Measurements from ENCODE around the gene PTPRM. TPM values are rescaled to one million over a fixed set of nuclear protein-coding genes. Genes with fewer than 3 reads are reported as not detected.

The PTPRM gene
- total RNA-seq, 1 experiment from 2014 or later = 6.2 TPM

GRCh38 chr18:7955175-7955574 is 388.1 kb downstream of the PTPRM start:
- no peaks in the 10 kb centered on the region for H3K27me3 Mint-ChIP-seq (ENCODE audit: low read depth)
- H2BK15ac ChIP-seq (ENCODE audit: low read depth, low read length) = no peak overlapping the region

More at GRCh38 chr18:7955175-7955574, 388.1 kb downstream of the PTPRM start:
- Histone ChIP-seq H2BK12ac (ENCODE audit: insufficient read length, low read depth, low read length) (no peak overlapping the region), H3T11ph (ENCODE audit: low read length) (no peak overlapping the region), H4K5ac (ENCODE audit: insufficient read length, low read depth, low read length) (no peak overlapping the region), H3K27me3 (ENCODE audit: insufficient read depth, low read length) (no peaks in the 10 kb centered on the region), H3K79me2 (ENCODE audit: insufficient read depth, low read length) (no peaks in the 10 kb centered on the region), H2BK120ac (ENCODE audit: low read depth, low read length, poor library complexity, severe bottlenecking) (no peak overlapping the region), H3K9me3 (ENCODE audit: control insufficient read depth, low read depth, low read length) (no peaks in the 10 kb centered on the region), H3K79me1 (ENCODE audit: insufficient read depth, low read depth, low read length, poor library complexity, severe bottlenecking) (no peaks in the 10 kb centered on the region), H3K56ac (ENCODE audit: insufficient read length, low read depth, low read length) (no peak overlapping the region), H2BK20ac (ENCODE audit: low read depth, low read length, poor library complexity, severe bottlenecking) (no peak overlapping the region), H4K91ac (ENCODE audit: insufficient read length, low read depth, low read length) (no peak overlapping the region), H3K4me2 (ENCODE audit: insufficient read depth, insufficient read length, low read length) (no peak overlapping the region), H3K18ac (ENCODE audit: insufficient read length, low read depth, low read length) (no peak overlapping the region), H2BK5ac (ENCODE audit: insufficient read length, low read length) (no peak overlapping the region), H3K27ac (ENCODE audit: insufficient read length, low read depth, low read length) (no peak overlapping the region), H3K9ac (ENCODE audit: extremely low read depth, insufficient read length, low read length) (no peak overlapping the region), H3K14ac (ENCODE audit: insufficient read depth, low read length) (no peak overlapping the region), H3K23ac (ENCODE audit: insufficient read length, low read depth, low read length) (no peak overlapping the region), H3K23me2 (ENCODE audit: insufficient read length, low read depth, low read length, poor library complexity, severe bottlenecking) (no peaks in the 10 kb centered on the region), H2AFZ (ENCODE audit: low read length) (no peak overlapping the region), H4K20me1 (ENCODE audit: control insufficient read depth, insufficient read depth, insufficient read length) (no peaks in the 10 kb centered on the region), H4K8ac (replicated peaks; ENCODE audit: insufficient read length, low read depth, low read length) (no peak overlapping the region), H3K4ac (ENCODE audit: low read depth, low read length) (no peak overlapping the region), H2AK5ac (ENCODE audit: insufficient read length, low read length) (no peak overlapping the region), H3K4me1 (ENCODE audit: insufficient read depth, low read length) (peaks cover 5% of the 10 kb centered on the region)
- no CpG with 5 or more reads among the region's 7 CpGs for WGBS (ENCODE audit: extremely low coverage, insufficient read length, low lambda C conversion rate)
- Mint-ChIP-seq H3K4me1 (peaks cover 5 to 7% of the 10 kb centered on the region in 2 experiments; a peak in 3 of 4 replicates), H3K36me3 (ENCODE audit: insufficient read depth in 1 of 3, low read depth in 3 of 3) (no peaks in the 10 kb centered on the region; a peak in 1 of 7 replicates), H3K4me3 (no peak overlapping the region), H3K27ac (no peak overlapping the region), H3K9me3 (no peaks in the 10 kb centered on the region)
- TF ChIP-seq CTCF (conservative IDR thresholded peaks at IDR 0.05) = no peak
- DNase-seq = no peak
